ENCODE measurements around the gene FAM209A. TPM values are rescaled to one million over a fixed set of nuclear protein-coding genes. Genes with fewer than 3 reads are reported as not detected.

FAM209A gene
- total RNA-seq, 1 donor from 2014 or later: not detected

Other genes with a start within 250 kb of the FAM209A start
- 58.7 TPM for gene FAM210B, start 165.8 kb upstream of the FAM209A start, total RNA-seq
- gene AURKA, start 132.5 kb upstream of the FAM209A start, total RNA-seq: 7.0 TPM
- gene CSTF1, start 132.1 kb upstream of the FAM209A start, total RNA-seq: 19.5 TPM
- gene CASS4, start 112.5 kb upstream of the FAM209A start, total RNA-seq: 0.55 TPM
- 82.4 TPM for gene RTF2, start 56.1 kb upstream of the FAM209A start, total RNA-seq
- gene FAM209B, start 8.5 kb downstream of the FAM209A start, total RNA-seq: not detected
- gene TFAP2C, start 104.6 kb downstream of the FAM209A start, total RNA-seq: 0.20 TPM